IgD-negative memory B cell (primary cell): ENCODE data around the gene LILRA5. TPM values are rescaled to one million over a fixed set of nuclear protein-coding genes. Genes with fewer than 3 reads are reported as not detected.
"Not testable (repeated sequence)": the region's sequence is repeated elsewhere in the genome, so short reads cannot be mapped to it uniquely, and the experiment has no call there.

Experiments used
- H3K27ac Mint-ChIP-seq, 3 donors: one replicate each; pipeline ENCODE4 v1.8.0; 2020 to 2022; ENCODE audit warnings: mild to moderate bottlenecking in 3 of 3, mixed read lengths in 3 of 3, moderate library complexity in 1 of 3
- H3K27me3 Mint-ChIP-seq: one replicate; pipeline ENCODE4 v1.8.0; 2021; ENCODE audit warnings: mixed read lengths
- H3K36me3 Mint-ChIP-seq: one replicate; pipeline ENCODE4 v1.8.0; 2020; ENCODE audit warnings: mild to moderate bottlenecking, mixed read lengths
- H3K4me1 Mint-ChIP-seq, 3 donors: one replicate each; pipeline ENCODE4 v1.8.0; 2020 to 2022; ENCODE audit warnings: mixed read lengths in 3 of 3, mild to moderate bottlenecking in 1 of 3
- H3K4me3 Mint-ChIP-seq, 4 donors: one replicate each; pipeline ENCODE4 v1.8.0; 2020 to 2022; ENCODE audit warnings: mild to moderate bottlenecking in 4 of 4, mixed read lengths in 4 of 4, moderate library complexity in 3 of 4
- H3K9me3 Mint-ChIP-seq, 3 donors: one replicate each; pipeline ENCODE4 v1.8.0; 2020 to 2021; ENCODE audit warnings: mixed read lengths in 3 of 3, mild to moderate bottlenecking in 1 of 3
- polyA plus RNA-seq: library from polyadenylated mRNA; unstranded; fragments of 300-500 nt; fragmentation: Illumina TruSeq; gene quantifications from one replicate; pipeline ENCODE4 v1.2.3, GENCODE V29; 2021

Gene LILRA5
- polyA plus RNA-seq, 1 donor from 2014 or later = 0.59 TPM

DNA sequence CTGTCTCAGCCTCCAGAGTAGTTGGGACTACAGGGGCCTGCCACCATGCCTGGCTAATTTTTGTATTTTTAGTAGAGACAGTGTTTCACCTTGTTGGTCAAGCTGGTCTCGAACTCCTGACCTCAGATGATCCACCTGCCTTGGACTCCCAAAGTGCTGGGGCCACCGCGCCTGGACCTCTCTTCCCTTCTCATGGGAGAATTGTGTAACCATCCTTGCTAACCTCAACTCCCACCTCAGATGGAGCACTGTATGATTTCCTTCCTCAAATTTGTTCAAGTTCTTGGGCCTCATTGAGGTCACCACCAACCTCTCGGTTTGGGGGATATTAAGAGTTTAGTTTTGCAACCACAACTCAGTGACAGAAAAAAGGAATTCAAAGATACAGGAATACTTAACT is 10.7 kb downstream of the LILRA5 start:
- Mint-ChIP-seq H3K36me3 (peaks cover 1% of the 10 kb centered on the region), H3K9me3 (no peaks in the 10 kb centered on the region), H3K4me3 (no peak overlapping the region), H3K27ac (no peak overlapping the region), H3K4me1 (peaks cover 0 to 10% (median 3%) of the 10 kb centered on the region in 3 donors), H3K27me3 (peaks cover 40% of the 10 kb centered on the region)

DNA sequence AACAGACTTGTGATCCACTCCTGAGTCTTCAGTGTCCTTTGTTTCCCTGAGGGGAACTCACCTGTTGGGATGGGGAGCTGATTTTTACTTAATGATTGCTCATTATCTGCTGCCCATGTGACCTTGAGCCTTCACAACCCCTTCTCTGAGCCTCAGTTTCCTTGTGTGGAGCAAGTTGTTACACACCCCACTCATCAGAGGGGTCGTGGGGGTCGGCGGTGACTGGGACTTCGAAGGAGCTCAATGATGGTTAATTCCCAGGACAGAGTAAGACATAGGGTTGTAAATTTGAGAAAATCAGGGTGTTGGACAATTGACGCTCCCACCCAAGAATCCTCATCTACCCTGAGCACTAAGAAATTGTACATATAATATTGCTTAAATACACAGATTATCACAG is 13.5 kb downstream of the LILRA5 start:
- H3K4me3 Mint-ChIP-seq = no peak overlapping the region
- H3K9me3 Mint-ChIP-seq = peaks cover 0 to 4% (median 1%) of the 10 kb centered on the region in 3 donors
- no peaks in the 10 kb centered on the region for H3K36me3 Mint-ChIP-seq
- H3K4me1 Mint-ChIP-seq = peaks cover 0 to 10% (median 3%) of the 10 kb centered on the region in 3 donors
- H3K27ac Mint-ChIP-seq = no peak overlapping the region
- H3K27me3 Mint-ChIP-seq = peaks cover 27% of the 10 kb centered on the region

DNA sequence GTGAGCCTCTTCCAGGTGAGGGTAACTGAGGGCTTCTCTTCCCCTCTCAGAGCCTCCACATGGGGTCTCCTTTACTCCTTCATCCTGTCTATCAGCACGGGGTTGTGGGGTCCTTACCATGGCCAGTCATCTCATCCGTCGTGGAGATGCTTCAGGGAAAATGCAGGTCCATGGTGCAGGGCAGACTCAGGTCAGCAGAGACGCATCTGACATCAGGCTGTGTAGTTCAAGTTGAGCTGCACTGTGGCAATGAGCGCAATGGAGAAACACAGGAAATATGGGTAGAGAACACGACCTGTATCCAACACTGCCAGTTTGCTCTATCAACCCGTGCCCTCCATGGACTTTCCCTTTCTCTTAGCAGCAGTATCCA is 13.9 kb downstream of the LILRA5 start:
- Mint-ChIP-seq H3K27me3 (peaks cover 28% of the 10 kb centered on the region), H3K4me1 (peaks cover 0 to 8% (median 3%) of the 10 kb centered on the region in 3 donors), H3K27ac (no peak overlapping the region), H3K9me3 (peaks cover 0 to 7% (median 5%) of the 10 kb centered on the region in 3 donors), H3K4me3 (no peak overlapping the region), H3K36me3 (no peaks in the 10 kb centered on the region)

DNA sequence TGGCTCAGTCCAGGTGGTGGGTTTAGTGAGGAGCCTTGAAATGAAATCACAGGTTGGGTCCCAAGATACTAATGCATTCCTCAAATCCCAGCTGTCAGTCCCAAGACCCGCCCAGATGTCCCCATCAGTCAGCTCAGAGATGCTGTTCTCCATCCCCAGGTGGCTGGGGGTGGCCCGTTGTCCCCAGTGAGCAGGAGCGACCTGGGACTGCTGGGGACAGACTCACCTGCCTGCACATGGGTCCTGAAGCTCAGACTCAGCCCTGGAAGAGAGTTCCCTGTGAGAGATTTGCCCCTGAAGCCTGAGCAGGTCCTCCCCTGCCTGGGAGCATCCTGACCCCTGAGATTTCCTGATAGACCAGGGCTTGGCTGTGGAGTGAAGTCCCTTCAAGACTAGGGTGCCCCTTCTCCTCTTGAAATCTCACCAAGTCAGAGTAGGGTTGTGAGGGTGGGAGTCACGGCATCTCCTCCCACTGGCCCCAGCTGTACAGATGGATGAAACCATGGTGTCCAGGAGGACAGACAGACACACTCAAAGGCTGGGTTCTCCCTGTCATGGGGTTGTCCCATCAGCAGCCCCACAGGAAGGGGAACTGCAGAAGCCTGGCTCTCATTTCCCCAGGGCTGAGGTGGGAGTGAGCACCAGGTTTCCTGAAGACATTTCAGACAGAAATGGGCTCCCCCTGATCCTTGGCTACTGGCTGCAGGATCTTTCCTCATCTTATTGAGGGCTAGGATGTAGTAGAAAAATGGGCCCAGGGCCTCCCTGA is 14.4 kb downstream of the LILRA5 start:
- Mint-ChIP-seq H3K36me3 (no peaks in the 10 kb centered on the region), H3K27ac (peak overlapping the region in 1 of 3 donors; percentile 8), H3K27me3 (peaks cover 29% of the 10 kb centered on the region), H3K4me1 (peaks cover 0 to 5% (median 2%) of the 10 kb centered on the region in 3 donors), H3K9me3 (peaks cover 0 to 7% (median 7%) of the 10 kb centered on the region in 3 donors), H3K4me3 (no peak overlapping the region)

DNA sequence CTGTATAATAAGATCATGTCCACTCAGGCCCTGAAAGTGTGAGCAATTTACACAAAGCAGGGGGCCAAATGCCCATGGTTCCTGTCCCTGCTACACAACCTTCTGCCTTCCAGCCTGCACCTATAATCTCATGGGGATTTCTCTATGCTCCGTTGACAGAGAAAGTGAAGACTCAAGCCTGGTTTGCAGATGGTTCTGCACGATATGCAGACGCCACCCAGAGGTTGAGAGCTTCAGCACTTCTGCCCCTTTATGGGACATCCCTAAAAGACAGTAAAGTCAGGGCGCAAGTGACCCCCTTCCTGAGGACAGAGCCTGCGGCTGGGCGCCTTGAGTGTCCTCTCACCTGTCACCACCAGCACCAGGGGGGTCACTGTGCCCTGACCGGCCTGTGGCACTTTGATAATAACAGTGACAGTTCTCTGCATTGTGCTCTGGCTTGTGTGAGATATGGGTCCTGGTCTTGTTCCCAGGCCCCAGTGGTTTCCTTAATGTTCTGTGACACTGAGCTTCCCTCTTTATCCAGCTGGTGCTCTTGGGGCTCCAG is 15.1 kb downstream of the LILRA5 start:
- Mint-ChIP-seq H3K27ac (peak overlapping the region in 1 of 3 donors; percentile 8), H3K4me1 (peaks cover 0 to 5% (median 2%) of the 10 kb centered on the region in 3 donors), H3K4me3 (peak overlapping the region in 2 of 4 donors; percentile 5 to 67), H3K9me3 (peaks cover 0 to 9% (median 7%) of the 10 kb centered on the region in 3 donors), H3K27me3 (peaks cover 31% of the 10 kb centered on the region), H3K36me3 (no peaks in the 10 kb centered on the region)

DNA sequence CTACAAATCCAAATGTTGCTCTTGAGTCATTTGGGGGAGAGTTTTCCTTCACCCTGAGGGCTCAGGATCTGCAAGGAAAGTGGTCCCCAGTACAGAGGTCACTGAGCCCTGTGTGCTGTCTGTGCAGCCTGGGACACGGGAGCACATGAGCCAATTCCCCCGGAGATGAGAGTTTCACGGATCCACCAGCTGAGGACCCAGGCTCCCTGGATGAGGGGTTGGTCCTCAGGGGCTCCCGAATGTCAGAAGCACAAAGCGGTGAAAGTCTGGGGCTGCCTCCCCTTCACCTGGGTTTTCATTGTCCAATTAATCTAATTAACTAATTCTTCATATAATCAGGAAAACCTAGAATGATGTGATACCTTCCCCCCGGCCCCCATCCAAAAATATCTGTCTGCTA is 18.4 kb downstream of the LILRA5 start:
- H3K9me3 Mint-ChIP-seq = peaks cover 0 to 9% (median 7%) of the 10 kb centered on the region in 3 donors
- peaks cover 16 to 22% (median 21%) of the 10 kb centered on the region in 3 donors for H3K4me1 Mint-ChIP-seq
- H3K27ac Mint-ChIP-seq = no peak overlapping the region
- H3K27me3 Mint-ChIP-seq = peaks cover 35% of the 10 kb centered on the region
- peak overlapping the region in 1 of 4 donors; percentile 34 for H3K4me3 Mint-ChIP-seq
- no peaks in the 10 kb centered on the region for H3K36me3 Mint-ChIP-seq

DNA sequence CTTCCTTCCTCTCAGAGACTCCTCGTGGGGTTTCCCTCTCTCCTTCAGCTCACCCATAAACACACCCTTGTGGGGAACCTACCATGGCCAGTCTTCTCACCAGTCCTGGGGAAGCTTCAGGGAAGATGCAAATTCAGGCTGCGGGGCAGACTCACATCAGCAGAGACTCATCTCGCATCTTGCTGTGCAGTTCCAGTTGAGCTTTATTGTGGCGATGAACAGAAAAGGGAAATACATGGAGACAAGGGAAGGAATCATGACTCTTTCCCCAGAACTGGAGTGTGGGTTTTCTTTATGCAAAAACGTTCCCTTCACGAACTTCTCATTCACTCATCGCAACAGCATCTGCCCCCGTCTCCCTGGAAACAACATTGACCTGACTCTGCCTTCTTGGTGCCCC is 23.8 kb downstream of the LILRA5 start:
- not testable (repeated sequence) for H3K4me3 Mint-ChIP-seq
- Mint-ChIP-seq H3K27me3 (peaks cover 17% of the 10 kb centered on the region), H3K27ac (peak overlapping the region in 1 of 3 donors; percentile 49)

DNA sequence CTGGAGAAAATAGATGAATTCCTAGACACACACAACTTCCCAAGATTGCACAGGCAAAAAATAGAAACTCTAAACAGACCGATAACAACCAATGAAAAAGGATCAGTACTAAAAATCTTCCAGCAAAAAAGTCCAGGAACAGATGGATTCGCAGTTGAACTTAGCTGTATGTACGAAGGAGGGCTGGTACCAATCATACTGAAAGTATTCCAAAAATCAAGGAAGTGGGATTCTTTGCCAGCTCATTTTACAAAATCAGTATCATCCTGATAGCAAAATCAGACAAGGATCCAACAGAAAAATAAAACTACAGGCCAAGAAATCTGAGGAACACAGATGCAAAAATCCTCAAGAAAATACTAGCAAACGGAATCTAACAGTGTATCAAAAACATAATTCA is 25.5 kb downstream of the LILRA5 start:
- Mint-ChIP-seq H3K27ac (peak overlapping the region in 2 of 3 donors; percentile 2 to 88), H3K4me1 (peaks cover 49 to 69% (median 67%) of the 10 kb centered on the region in 3 donors), H3K36me3 (peaks cover 2% of the 10 kb centered on the region), H3K9me3 (no peaks in the 10 kb centered on the region), H3K27me3 (peaks cover 4% of the 10 kb centered on the region), H3K4me3 (no peak overlapping the region)

More for the DNA sequence above, 23.8 kb downstream of the LILRA5 start:
- H3K36me3 Mint-ChIP-seq, H3K9me3 Mint-ChIP-seq: not testable (repeated sequence)
- H3K4me1 Mint-ChIP-seq = peaks cover 40 to 62% (median 54%) of the 10 kb centered on the region in 3 donors

DNA sequence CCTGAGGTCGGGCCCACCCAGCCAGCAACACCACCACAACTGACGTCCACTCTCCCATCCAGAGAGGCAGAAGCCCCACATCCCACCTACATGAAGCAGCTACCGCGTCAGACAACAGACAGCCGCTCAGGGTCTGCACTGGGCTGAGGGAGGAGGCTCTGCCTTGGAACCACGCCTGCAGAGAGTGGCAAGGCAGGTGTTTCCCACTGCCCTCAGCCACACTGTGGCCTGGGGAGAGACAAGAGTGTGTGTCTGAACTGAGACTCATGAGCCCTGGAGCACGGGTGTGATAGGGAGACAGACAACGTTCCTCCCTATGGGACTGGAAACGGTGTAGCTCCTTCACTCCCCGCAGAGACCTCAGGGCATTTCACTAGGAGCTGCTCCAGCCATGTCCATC is 26.7 kb downstream of the LILRA5 start:
- not testable (repeated sequence) for H3K9me3 Mint-ChIP-seq, H3K36me3 Mint-ChIP-seq, H3K27me3 Mint-ChIP-seq
- H3K4me3 Mint-ChIP-seq = peak overlapping the region in 3 of 4 donors; percentile 42 to 77 (median 75)
- peaks cover 52 to 71% (median 70%) of the 10 kb centered on the region in 3 donors for H3K4me1 Mint-ChIP-seq
- H3K27ac Mint-ChIP-seq = peak overlapping the region; percentile 45 to 88 (median 82)

DNA sequence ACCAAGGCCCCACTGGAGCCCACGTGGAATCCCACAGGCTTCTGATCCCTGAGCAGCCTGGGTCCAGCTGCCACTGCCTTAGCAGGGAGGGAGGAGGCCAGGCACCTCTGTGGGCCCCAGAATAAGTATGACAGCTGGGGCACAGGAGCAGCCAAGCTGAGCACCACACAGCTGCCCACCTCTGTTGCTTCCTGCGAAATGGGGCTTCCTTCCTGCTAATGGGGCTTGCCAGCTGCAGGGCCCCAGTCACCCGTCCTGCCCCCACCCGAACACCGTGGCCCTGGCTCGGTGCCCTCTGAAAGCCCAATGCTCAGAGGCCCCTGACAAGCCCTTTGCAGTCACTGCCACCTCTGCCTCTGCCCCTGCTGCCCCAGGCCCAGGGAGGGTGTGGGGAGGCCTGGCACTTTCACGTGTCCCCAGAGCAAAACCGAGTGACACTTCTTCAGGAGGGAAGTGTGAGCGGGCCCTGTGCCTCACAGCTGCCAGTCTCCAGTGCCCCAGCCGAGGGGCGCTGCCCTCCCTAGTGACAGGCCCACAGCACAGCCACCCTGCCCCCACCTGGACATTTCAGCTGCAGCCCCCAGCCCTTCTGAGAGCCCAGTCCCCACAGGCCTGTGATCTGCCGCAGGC is 27.4 kb downstream of the LILRA5 start:
- Mint-ChIP-seq H3K27ac (peak overlapping the region; percentile 45 to 88 (median 82)), H3K4me3 (peak overlapping the region in 3 of 4 donors; percentile 51 to 77 (median 75)), H3K4me1 (peaks cover 56 to 76% (median 73%) of the 10 kb centered on the region in 3 donors)
- H3K9me3 Mint-ChIP-seq, H3K36me3 Mint-ChIP-seq, H3K27me3 Mint-ChIP-seq: not testable (repeated sequence)

DNA sequence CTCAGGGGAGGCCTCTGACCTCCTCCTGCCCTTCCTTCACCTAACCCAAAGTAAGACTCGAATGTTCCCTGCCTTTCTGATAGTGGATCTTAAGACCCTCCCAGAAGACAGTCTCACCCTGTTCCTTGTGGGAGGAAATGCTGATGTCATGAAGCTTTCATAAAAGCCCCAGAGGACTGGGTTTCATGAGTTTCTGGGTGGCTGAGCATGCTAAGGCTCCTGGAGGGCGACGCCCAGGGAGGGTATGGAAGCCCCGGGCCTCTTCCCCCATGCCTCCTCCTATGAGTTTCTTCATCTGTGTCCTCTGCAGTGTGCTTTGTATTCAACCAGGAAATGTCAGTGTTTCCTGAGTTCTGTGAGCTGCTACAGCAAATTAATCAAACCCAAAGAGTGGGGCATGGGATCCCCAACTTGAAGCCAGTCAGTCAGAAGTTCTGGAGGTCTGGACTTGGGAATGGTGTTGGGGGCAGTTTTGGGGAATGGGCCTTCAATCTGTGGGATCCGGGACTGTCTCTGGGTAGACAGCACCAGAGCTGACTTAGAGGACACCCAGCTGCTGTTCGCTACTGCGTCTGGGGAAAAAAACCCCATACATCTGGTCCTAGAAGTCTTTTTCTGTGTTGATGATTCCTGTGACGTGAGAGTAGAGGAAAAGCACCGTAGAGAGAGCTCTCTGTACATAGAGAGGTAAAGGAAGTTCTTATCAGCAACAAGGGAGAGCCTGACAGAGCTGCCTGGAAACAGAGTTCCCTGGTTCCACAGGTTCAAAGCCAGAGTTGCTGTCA is 30.1 kb downstream of the LILRA5 start:
- Mint-ChIP-seq H3K27me3 (peaks cover 18% of the 10 kb centered on the region), H3K27ac (peak overlapping the region; percentile 25 to 42 (median 33))

DNA sequence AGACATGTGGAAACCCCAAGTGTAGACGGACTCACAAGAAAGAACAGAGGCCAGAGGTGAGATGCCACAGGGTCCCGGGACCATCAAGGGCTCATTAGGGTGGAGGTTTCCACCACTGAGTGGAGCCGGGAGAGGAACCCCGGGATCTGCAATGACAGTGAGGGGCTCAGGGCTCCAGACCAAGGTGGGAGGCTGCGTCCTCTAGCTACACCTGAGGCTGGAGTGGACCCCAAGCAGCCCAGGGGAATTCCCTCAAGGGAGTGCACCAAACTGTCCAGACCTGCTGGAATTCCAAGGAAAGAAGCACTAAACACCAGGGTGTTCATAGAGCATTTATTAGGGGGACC is 31.3 kb downstream of the LILRA5 start:
- not testable (repeated sequence) for H3K9me3 Mint-ChIP-seq, H3K36me3 Mint-ChIP-seq
- Mint-ChIP-seq H3K27me3 (peaks cover 18% of the 10 kb centered on the region), H3K4me1 (peaks cover 40 to 46% (median 44%) of the 10 kb centered on the region in 3 donors), H3K4me3 (peak overlapping the region in 2 of 4 donors; percentile 37 to 91), H3K27ac (peak overlapping the region in 1 of 3 donors; percentile 25)

More for the DNA sequence above, 30.1 kb downstream of the LILRA5 start:
- peak overlapping the region in 3 of 4 donors; percentile 48 to 90 (median 70) for H3K4me3 Mint-ChIP-seq
- peaks cover 0 to 2% (median 0%) of the 10 kb centered on the region in 3 donors for H3K9me3 Mint-ChIP-seq
- peaks cover 2% of the 10 kb centered on the region for H3K36me3 Mint-ChIP-seq
- H3K4me1 Mint-ChIP-seq = peaks cover 47 to 56% (median 55%) of the 10 kb centered on the region in 3 donors

DNA sequence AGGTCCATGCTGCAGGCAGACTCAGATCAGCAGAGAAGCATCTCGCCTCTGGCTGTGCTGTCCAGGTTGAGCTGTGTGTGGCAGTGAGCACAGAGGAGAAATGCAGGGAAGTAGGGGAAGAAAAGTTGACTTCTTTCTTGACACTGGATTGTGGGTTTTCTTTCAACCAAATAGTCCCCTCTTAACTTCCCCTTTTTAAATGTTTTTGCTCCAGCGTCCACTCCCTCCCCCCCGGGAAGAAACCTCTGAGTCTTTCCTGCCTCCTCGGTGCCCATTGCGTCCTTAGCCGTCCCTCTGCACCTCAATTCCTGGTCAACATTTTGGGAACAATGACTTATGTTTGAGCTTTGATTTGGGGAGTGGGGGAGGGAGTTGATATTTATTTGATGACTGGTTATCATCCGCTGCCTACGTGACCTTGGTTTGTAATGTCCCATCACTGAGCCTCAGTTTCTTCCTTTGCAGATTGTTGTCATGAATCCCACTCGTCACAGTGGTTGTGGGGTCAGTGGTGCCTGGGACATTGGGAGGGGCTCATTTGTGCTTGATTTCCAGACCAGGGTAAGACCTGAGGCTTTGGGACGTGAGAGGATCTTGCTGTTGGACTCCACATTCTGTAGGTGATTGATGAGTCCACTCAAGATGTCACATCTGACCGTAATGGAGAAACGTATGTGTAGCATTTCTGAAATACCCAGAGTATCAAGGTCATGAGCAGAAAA is 31.8 kb downstream of the LILRA5 start, which contains the start of gene LILRB2:
LILRB2 (minus strand) TSS at position 104 of the 722 bp plus-strand sequence. CDS start 614 bp downstream, outside the sequence.
- Mint-ChIP-seq H3K4me3 (peak within 1 kb of the TSS in 3 of 4 donors; percentile 38 to 91 (median 84)), H3K4me1 (peaks cover 36 to 44% (median 42%) of the 10 kb centered on the region in 3 donors), H3K27me3 (peaks cover 18% of the 10 kb centered on the region), H3K36me3 (peaks cover 2% of the 10 kb centered on the region), H3K9me3 (peaks cover 0 to 2% (median 0%) of the 10 kb centered on the region in 3 donors), H3K27ac (peak within 1 kb of the TSS in 1 of 3 donors; percentile 90)

DNA sequence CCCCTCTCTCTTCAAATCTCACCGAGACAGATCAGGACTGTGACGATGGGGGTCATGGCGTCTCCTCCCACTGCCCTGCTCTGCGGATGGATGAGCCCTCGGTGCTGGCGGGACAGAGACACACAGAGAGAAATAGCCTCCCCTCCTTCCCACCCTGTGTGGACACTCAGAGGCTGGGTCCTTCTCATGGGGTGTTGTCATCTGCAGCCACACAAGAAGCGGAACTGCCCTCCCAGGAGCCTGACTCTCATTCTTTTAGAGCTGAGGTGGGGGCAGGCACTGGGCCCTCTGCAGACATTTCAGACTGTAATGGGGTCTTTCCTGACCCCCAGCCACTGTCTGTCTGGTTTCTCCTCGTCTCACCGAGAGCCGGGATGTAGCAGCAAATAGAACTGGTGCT is 32.5 kb downstream of the LILRA5 start:
- Mint-ChIP-seq H3K27ac (peak overlapping the region in 1 of 3 donors; percentile 90), H3K4me3 (peak overlapping the region in 2 of 4 donors; percentile 84 to 91), H3K4me1 (peaks cover 35 to 37% (median 35%) of the 10 kb centered on the region in 3 donors), H3K27me3 (peaks cover 18% of the 10 kb centered on the region)
- H3K9me3 Mint-ChIP-seq, H3K36me3 Mint-ChIP-seq: not testable (repeated sequence)
